Liver (tissue), 9 donors: ENCODE measurements around the gene PRLHR. TPM values are rescaled to one million over a fixed set of nuclear protein-coding genes. Genes with fewer than 3 reads are reported as not detected.

Experiments used
- DNase-seq: peaks from one replicate; pipeline ENCODE4 v3.0.0-alpha.2; 2017; ENCODE audit warnings: low spot score
- H3K27ac ChIP-seq, 2 donors: one replicate each; pipeline ENCODE4 v1.7.0; 2013; ENCODE audit warnings: inconsistent platforms in 2 of 2, low read length in 2 of 2, control low read depth in 1 of 2, low read depth in 1 of 2, mild to moderate bottlenecking in 1 of 2
- H3K27me3 ChIP-seq, 4 donors: one replicate each; pipeline versions ENCODE4 v1.6.1 to v1.7.0; 2013; ENCODE audit warnings: low read length in 3 of 4, inconsistent platforms in 1 of 4, mild to moderate bottlenecking in 1 of 4, moderate library complexity in 1 of 4; ENCODE audit not compliant: control insufficient read depth in 4 of 4, insufficient read depth in 4 of 4
- H3K36me3 ChIP-seq, 4 donors: one replicate each; pipeline versions ENCODE4 v1.6.1 to v1.7.0; 2013; ENCODE audit warnings: low read length in 3 of 4, mild to moderate bottlenecking in 3 of 4, low read depth in 1 of 4, moderate library complexity in 1 of 4; ENCODE audit not compliant: control insufficient read depth in 4 of 4, insufficient read depth in 3 of 4
- H3K4me1 ChIP-seq, 4 donors: one replicate each; pipeline versions ENCODE4 v1.6.1 to v1.7.0; 2013; ENCODE audit warnings: low read length in 3 of 4, mild to moderate bottlenecking in 3 of 4, moderate library complexity in 1 of 4; ENCODE audit not compliant: control insufficient read depth in 4 of 4, insufficient read depth in 4 of 4
- H3K4me3 ChIP-seq, 3 donors: one replicate each; pipeline versions ENCODE4 v1.6.1 to v1.7.0; 2013; ENCODE audit warnings: low read length in 3 of 3, control low read depth in 1 of 3, low read depth in 1 of 3, mild to moderate bottlenecking in 1 of 3
- H3K9ac ChIP-seq, 2 donors: one replicate each; pipeline ENCODE4 v1.7.0; 2013; ENCODE audit warnings: low read length in 2 of 2, mild to moderate bottlenecking in 2 of 2, moderate library complexity in 2 of 2, control low read depth in 1 of 2, low read depth in 1 of 2
- H3K9me3 ChIP-seq, 4 donors: one replicate each; pipeline versions ENCODE4 v1.6.1 to v1.7.0; 2013; ENCODE audit warnings: low read length in 3 of 4; ENCODE audit not compliant: control insufficient read depth in 4 of 4
- EGR1 ChIP-seq, 2 donors: IDR thresholded peaks; 2 replicates each; pipeline ENCODE4 v1.6.1; 2016 to 2018; ENCODE audit warnings: antibody characterized with exemption in 2 of 2, low read depth in 2 of 2
- FOXA2 ChIP-seq: IDR thresholded peaks from 2 replicates; pipeline ENCODE4 v1.6.1; 2016; ENCODE audit warnings: antibody characterized with exemption
- GABPA ChIP-seq, 2 donors: IDR thresholded peaks in 1 of 2; conservative IDR thresholded peaks in 1 of 2; 2 replicates each; pipeline ENCODE4 v1.6.1; 2016; ENCODE audit warnings: antibody characterized with exemption in 2 of 2, mild to moderate bottlenecking in 1 of 2, moderate library complexity in 1 of 2
- HNF4A ChIP-seq, 2 donors: conservative IDR thresholded peaks; 2 replicates each; pipeline ENCODE4 v1.6.1; 2016; ENCODE audit warnings: antibody characterized with exemption in 2 of 2, mild to moderate bottlenecking in 2 of 2
- HNF4G ChIP-seq: IDR thresholded peaks from 2 replicates; pipeline ENCODE4 v1.6.1; 2016; ENCODE audit warnings: antibody characterized with exemption
- JUND ChIP-seq, 2 donors: IDR thresholded peaks; 2 replicates each; pipeline ENCODE4 v1.6.1; 2016; ENCODE audit warnings: antibody characterized with exemption in 2 of 2
- MAX ChIP-seq: IDR thresholded peaks from 2 replicates; pipeline ENCODE4 v1.6.1; 2016; ENCODE audit warnings: antibody characterized with exemption
- NR2F2 ChIP-seq: IDR thresholded peaks from 2 replicates; pipeline ENCODE4 v1.6.1; 2016; ENCODE audit warnings: antibody characterized with exemption
- RAD21 ChIP-seq, 2 donors: IDR thresholded peaks; 2 replicates each; pipeline ENCODE4 v1.6.1; 2016; ENCODE audit warnings: antibody characterized with exemption in 2 of 2, mild to moderate bottlenecking in 2 of 2
- RXRA ChIP-seq, 2 donors: IDR thresholded peaks; 2 replicates each; pipeline ENCODE4 v1.6.1; 2017 to 2018; ENCODE audit warnings: antibody characterized with exemption in 2 of 2, mild to moderate bottlenecking in 1 of 2
- SP1 ChIP-seq: IDR thresholded peaks from 2 replicates; pipeline ENCODE4 v1.6.1; 2018; ENCODE audit warnings: antibody characterized with exemption, mild to moderate bottlenecking
- YY1 ChIP-seq: IDR thresholded peaks from 2 replicates; pipeline ENCODE4 v1.6.1; 2016; ENCODE audit warnings: antibody characterized with exemption, mild to moderate bottlenecking
- ZBTB33 ChIP-seq: IDR thresholded peaks from 2 replicates; pipeline ENCODE4 v1.6.1; 2016; ENCODE audit warnings: antibody characterized with exemption
- WGBS: extraction: QIAGEN DNeasy Blood & Tissue Kit; methylation state at CpG from one replicate; pipeline ENCODE4 v1.1.7; 2013; 5-methylcytosine and 5-hydroxymethylcytosine counted together
- polyA plus RNA-seq, 2 donors: library from polyadenylated mRNA; stranded (reverse) in 1 of 2; unstranded in 1 of 2; fragments of 200-250 nt in 1 of 2; fragments of >200 nt in 1 of 2; fragmentation: Nextera tagmentation in 1 of 2; extraction: Ambion mirVana in 1 of 2; gene quantifications; one replicate each; pipeline versions ENCODE4 v1.2.1 to v1.2.3, GENCODE V29; 2013 to 2015
- total RNA-seq, 2 donors: library from RNA; depleted of rRNA; stranded (reverse); fragments of >200 nt; gene quantifications; one replicate each; pipeline ENCODE4 v1.2.3, GENCODE V29; 2014
- TF ChIP-seq, protein P1 (sequence below): fragments of 150-350 bp; IDR thresholded peaks from 2 replicates; pipeline ENCODE4 v1.5.1; 2017; ENCODE audit warnings: improper control_type of control experiment, low read depth, low read length; ENCODE audit not compliant: missing input control
- TF ChIP-seq, protein P2 (sequence below): IDR thresholded peaks from 2 replicates; pipeline ENCODE4 v1.6.1; 2016; ENCODE audit warnings: antibody characterized with exemption
- TF ChIP-seq, protein P3 (sequence below): IDR thresholded peaks from 2 replicates; pipeline ENCODE4 v1.6.1; 2016; ENCODE audit warnings: antibody characterized with exemption, mild to moderate bottlenecking
- donor health status: healthy.
- donor health status: healthy.
- donor health status: healthy.
- donor health status: healthy.
- donor health status: healthy.

PRLHR gene
- total and polyA plus RNA-seq, 4 donors: under 0.01 to 0.08 TPM; not detected in 2

DNA sequence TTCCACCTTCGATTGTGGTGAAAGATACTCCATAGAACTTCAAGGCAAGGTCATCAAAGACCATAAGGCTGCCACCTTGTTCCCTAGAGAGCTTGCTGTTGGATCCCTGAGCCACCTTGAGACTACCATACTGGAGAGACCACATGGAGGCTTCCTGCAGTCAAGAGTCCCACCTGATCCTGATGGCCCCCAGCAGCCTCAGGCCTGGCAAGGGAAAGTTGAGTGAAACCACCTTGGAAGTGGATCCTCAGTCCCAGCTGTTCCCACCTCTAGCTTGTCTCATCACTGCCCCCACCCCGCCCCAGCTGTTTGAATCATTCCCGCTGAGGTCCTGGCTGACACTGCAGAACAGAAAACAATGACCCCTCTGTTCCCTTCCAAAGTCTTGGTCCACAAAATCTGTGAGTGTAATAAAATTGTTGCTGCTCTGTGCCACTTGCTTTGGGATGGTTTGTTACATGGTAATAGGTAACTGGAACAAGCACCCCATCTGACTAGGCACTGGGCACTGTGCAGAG, 32.0 kb downstream of the PRLHR start:
- no peak for DNase-seq
- Histone ChIP-seq H3K9ac (no peak overlapping the region), H3K4me1 (peaks cover 0 to 1% (median 0%) of the 10 kb centered on the region in 4 donors), H3K9me3 (peaks cover 0 to 7% (median 1%) of the 10 kb centered on the region in 4 donors), H3K36me3 (no peaks in the 10 kb centered on the region), H3K4me3 (no peak overlapping the region), H3K27me3 (no peaks in the 10 kb centered on the region), H3K27ac (no peak overlapping the region)
- no peak for TF ChIP-seq JUND (IDR thresholded peaks at IDR 0.05)
- WGBS: 83% methylated on average over 3 of the region's 3 CpGs

GRCh38 chr10:118562851-118563250, 32.6 kb downstream of the PRLHR start:
- no peak overlapping the region for H3K27ac ChIP-seq
- no peak for DNase-seq
- H3K9me3 ChIP-seq: peaks cover 0 to 7% (median 1%) of the 10 kb centered on the region in 4 donors
- no peaks in the 10 kb centered on the region for H3K36me3 ChIP-seq
- no peak overlapping the region for H3K9ac ChIP-seq
- TF ChIP-seq FOXA2: no peak
- no peak for TF ChIP-seq NR2F2
- H3K4me1 ChIP-seq: no peaks in the 10 kb centered on the region
- WGBS: 40% methylated on average over 1 of the region's 1 CpG
- no peaks in the 10 kb centered on the region for H3K27me3 ChIP-seq
- no peak overlapping the region for H3K4me3 ChIP-seq

GRCh38 chr10:118557946-118558345, 37.5 kb downstream of the PRLHR start:
- H3K36me3 ChIP-seq: no peaks in the 10 kb centered on the region
- H3K9me3 ChIP-seq: peaks cover 0 to 7% (median 1%) of the 10 kb centered on the region in 4 donors
- 61% methylated on average over 4 of the region's 4 CpGs for WGBS
- no peak overlapping the region for H3K27ac ChIP-seq
- no peak overlapping the region for H3K9ac ChIP-seq
- no peak for TF ChIP-seq MAX
- no peak for TF ChIP-seq SP1
- TF ChIP-seq EGR1 (IDR thresholded peaks at IDR 0.05; ENCODE audit: low read depth in 2 of 2): no peak
- TF ChIP-seq HNF4G: no peak
- no peak for TF ChIP-seq JUND (IDR thresholded peaks at IDR 0.05)
- TF ChIP-seq RAD21 (IDR thresholded peaks at IDR 0.05): no peak
- TF ChIP-seq GABPA (IDR thresholded peaks at IDR 0.05 in 1 of 2, conservative IDR thresholded peaks at IDR 0.05 in 1 of 2): no peak
- no peak for TF ChIP-seq NR2F2
- TF ChIP-seq, protein P1, sequence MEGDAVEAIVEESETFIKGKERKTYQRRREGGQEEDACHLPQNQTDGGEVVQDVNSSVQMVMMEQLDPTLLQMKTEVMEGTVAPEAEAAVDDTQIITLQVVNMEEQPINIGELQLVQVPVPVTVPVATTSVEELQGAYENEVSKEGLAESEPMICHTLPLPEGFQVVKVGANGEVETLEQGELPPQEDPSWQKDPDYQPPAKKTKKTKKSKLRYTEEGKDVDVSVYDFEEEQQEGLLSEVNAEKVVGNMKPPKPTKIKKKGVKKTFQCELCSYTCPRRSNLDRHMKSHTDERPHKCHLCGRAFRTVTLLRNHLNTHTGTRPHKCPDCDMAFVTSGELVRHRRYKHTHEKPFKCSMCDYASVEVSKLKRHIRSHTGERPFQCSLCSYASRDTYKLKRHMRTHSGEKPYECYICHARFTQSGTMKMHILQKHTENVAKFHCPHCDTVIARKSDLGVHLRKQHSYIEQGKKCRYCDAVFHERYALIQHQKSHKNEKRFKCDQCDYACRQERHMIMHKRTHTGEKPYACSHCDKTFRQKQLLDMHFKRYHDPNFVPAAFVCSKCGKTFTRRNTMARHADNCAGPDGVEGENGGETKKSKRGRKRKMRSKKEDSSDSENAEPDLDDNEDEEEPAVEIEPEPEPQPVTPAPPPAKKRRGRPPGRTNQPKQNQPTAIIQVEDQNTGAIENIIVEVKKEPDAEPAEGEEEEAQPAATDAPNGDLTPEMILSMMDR: no peak
- no peak for TF ChIP-seq ZBTB33
- no peak for TF ChIP-seq YY1
- TF ChIP-seq RXRA (IDR thresholded peaks at IDR 0.05): no peak
- no peak for TF ChIP-seq FOXA2
- TF ChIP-seq, protein P2, sequence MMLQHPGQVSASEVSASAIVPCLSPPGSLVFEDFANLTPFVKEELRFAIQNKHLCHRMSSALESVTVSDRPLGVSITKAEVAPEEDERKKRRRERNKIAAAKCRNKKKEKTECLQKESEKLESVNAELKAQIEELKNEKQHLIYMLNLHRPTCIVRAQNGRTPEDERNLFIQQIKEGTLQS: no peak
- TF ChIP-seq HNF4A (conservative IDR thresholded peaks at IDR 0.05): no peak
- TF ChIP-seq, protein P3, sequence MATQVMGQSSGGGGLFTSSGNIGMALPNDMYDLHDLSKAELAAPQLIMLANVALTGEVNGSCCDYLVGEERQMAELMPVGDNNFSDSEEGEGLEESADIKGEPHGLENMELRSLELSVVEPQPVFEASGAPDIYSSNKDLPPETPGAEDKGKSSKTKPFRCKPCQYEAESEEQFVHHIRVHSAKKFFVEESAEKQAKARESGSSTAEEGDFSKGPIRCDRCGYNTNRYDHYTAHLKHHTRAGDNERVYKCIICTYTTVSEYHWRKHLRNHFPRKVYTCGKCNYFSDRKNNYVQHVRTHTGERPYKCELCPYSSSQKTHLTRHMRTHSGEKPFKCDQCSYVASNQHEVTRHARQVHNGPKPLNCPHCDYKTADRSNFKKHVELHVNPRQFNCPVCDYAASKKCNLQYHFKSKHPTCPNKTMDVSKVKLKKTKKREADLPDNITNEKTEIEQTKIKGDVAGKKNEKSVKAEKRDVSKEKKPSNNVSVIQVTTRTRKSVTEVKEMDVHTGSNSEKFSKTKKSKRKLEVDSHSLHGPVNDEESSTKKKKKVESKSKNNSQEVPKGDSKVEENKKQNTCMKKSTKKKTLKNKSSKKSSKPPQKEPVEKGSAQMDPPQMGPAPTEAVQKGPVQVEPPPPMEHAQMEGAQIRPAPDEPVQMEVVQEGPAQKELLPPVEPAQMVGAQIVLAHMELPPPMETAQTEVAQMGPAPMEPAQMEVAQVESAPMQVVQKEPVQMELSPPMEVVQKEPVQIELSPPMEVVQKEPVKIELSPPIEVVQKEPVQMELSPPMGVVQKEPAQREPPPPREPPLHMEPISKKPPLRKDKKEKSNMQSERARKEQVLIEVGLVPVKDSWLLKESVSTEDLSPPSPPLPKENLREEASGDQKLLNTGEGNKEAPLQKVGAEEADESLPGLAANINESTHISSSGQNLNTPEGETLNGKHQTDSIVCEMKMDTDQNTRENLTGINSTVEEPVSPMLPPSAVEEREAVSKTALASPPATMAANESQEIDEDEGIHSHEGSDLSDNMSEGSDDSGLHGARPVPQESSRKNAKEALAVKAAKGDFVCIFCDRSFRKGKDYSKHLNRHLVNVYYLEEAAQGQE: no peak
- no peak overlapping the region for H3K4me3 ChIP-seq
- no peaks in the 10 kb centered on the region for H3K27me3 ChIP-seq
- no peak for DNase-seq
- H3K4me1 ChIP-seq: no peaks in the 10 kb centered on the region
